ENCODE results near the gene NDUFV2.

The NDUFV2 gene

DNA sequence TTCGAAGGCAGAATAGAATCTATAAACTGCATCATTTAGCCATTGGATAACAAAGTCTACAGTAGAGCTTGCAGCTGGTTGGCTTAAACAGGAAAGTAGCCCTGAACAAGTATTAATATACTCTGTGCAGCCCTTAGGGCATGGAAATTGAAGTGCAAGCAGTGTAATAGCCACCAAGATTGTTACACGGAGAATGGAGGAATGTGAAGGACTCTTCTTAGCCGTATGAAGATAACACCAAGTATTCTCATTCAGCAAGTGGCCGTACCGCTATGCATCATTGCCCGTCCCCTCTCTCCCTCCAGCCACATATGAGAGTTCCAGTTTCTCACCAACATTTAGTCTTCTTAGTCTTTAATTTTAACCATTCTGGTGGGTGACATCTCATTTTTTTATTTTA lies 74.5 kb downstream of the NDUFV2 start:
- Histone ChIP-seq H3K4me3 (ENCODE audit: low read length in 2 of 2) (no peak overlapping the region), H3K27me3 (ENCODE audit: control insufficient read depth in 3 of 3, insufficient read depth in 3 of 3, low read depth in 1 of 3, low read length in 3 of 3) (no peaks in the 10 kb centered on the region), H2BK12ac (ENCODE audit: low read length) (no peak overlapping the region), H3K23ac (ENCODE audit: low read depth, low read length, poor library complexity) (no peak overlapping the region), H2AK5ac (ENCODE audit: low read depth, low read length) (no peak overlapping the region), H3K9ac (ENCODE audit: low read depth, low read length, poor library complexity) (no peak overlapping the region), H2AFZ (ENCODE audit: low read length) (no peak overlapping the region), H3K36me3 (replicated peaks in 1 of 2; ENCODE audit: control insufficient read depth in 2 of 2, insufficient read depth in 2 of 2, low read length in 2 of 2) (no peaks in the 10 kb centered on the region), H3K4me1 (ENCODE audit: control insufficient read depth in 2 of 2, insufficient read depth in 1 of 2, low read depth in 1 of 2, low read length in 2 of 2) (no peaks in the 10 kb centered on the region), H4K8ac (ENCODE audit: low read depth, low read length) (no peak overlapping the region), H2BK5ac (ENCODE audit: low read length) (no peak overlapping the region), H2BK15ac (ENCODE audit: low read length) (no peak overlapping the region), H3K4me2 (ENCODE audit: insufficient read depth, low read length, poor library complexity, severe bottlenecking) (no peak overlapping the region), H2BK120ac (ENCODE audit: low read depth, low read length) (no peak overlapping the region), H3K9me3 (replicated peaks in 1 of 2; ENCODE audit: control insufficient read depth in 2 of 2, insufficient read depth in 1 of 2, low read depth in 1 of 2, low read length in 2 of 2) (no peaks in the 10 kb centered on the region), H3K4ac (ENCODE audit: low read length) (no peak overlapping the region), H3K27ac (replicated peaks; ENCODE audit: low read length) (no peak overlapping the region), H3K14ac (ENCODE audit: low read length) (no peak overlapping the region), H4K91ac (ENCODE audit: low read depth, low read length, poor library complexity) (no peak overlapping the region), H3K79me1 (ENCODE audit: low read depth, low read length) (no peaks in the 10 kb centered on the region), H3K18ac (ENCODE audit: low read length) (no peak overlapping the region)
- no CpG with 5 or more reads among the region's 6 CpGs for WGBS, 2 donors (ENCODE audit: extremely low coverage in 2 of 2, insufficient read length in 2 of 2, insufficient replicate concordance in 1 of 2)
- no peak for DNase-seq (ENCODE audit: low spot score)

DNA sequence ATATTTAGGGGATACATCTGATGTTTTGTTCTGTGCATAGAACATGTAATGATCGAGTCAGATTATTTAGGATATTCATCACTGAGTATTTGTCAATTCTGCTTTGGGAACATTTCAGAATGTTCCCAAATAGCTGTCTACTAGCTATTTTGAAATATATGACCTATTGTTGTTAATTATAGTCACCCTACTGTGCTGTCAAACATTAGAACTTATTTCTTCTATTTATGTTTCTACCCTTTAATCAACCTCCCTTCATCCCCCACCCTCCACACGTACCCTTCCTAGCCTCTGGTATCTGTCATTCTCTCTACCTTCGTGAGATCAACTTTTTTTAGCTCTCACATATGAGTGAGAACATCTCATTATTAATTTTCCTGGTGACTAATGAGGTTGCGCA lies 75.0 kb downstream of the NDUFV2 start:
- no peak for DNase-seq (ENCODE audit: low spot score)
- Histone ChIP-seq H3K79me1 (ENCODE audit: low read depth, low read length) (no peaks in the 10 kb centered on the region), H3K27ac (replicated peaks; ENCODE audit: low read length) (no peak overlapping the region), H3K36me3 (replicated peaks in 1 of 2; ENCODE audit: control insufficient read depth in 2 of 2, insufficient read depth in 2 of 2, low read length in 2 of 2) (peaks cover 0 to 4% of the 10 kb centered on the region in 2 donors), H3K27me3 (ENCODE audit: control insufficient read depth in 3 of 3, insufficient read depth in 3 of 3, low read depth in 1 of 3, low read length in 3 of 3) (no peaks in the 10 kb centered on the region), H3K9ac (ENCODE audit: low read depth, low read length, poor library complexity) (no peak overlapping the region), H3K4me3 (ENCODE audit: low read length in 2 of 2) (no peak overlapping the region), H3K9me3 (replicated peaks in 1 of 2; ENCODE audit: control insufficient read depth in 2 of 2, insufficient read depth in 1 of 2, low read depth in 1 of 2, low read length in 2 of 2) (no peaks in the 10 kb centered on the region), H3K14ac (ENCODE audit: low read length) (no peak overlapping the region), H2BK15ac (ENCODE audit: low read length) (no peak overlapping the region), H4K91ac (ENCODE audit: low read depth, low read length, poor library complexity) (no peak overlapping the region), H2BK120ac (ENCODE audit: low read depth, low read length) (no peak overlapping the region), H2AFZ (ENCODE audit: low read length) (no peak overlapping the region), H4K8ac (ENCODE audit: low read depth, low read length) (no peak overlapping the region), H3K4me2 (ENCODE audit: insufficient read depth, low read length, poor library complexity, severe bottlenecking) (no peak overlapping the region), H3K4ac (ENCODE audit: low read length) (no peak overlapping the region), H2BK5ac (ENCODE audit: low read length) (no peak overlapping the region), H2BK12ac (ENCODE audit: low read length) (no peak overlapping the region), H3K18ac (ENCODE audit: low read length) (no peak overlapping the region), H3K4me1 (ENCODE audit: control insufficient read depth in 2 of 2, insufficient read depth in 1 of 2, low read depth in 1 of 2, low read length in 2 of 2) (no peaks in the 10 kb centered on the region), H3K23ac (ENCODE audit: low read depth, low read length, poor library complexity) (no peak overlapping the region), H2AK5ac (ENCODE audit: low read depth, low read length) (no peak overlapping the region)
- 100% methylated on average over 1 of the region's 4 CpGs; no CpG with 5 or more reads in 1 of the 2 donors for WGBS, 2 donors (ENCODE audit: extremely low coverage in 2 of 2, insufficient read length in 2 of 2, insufficient replicate concordance in 1 of 2)

DNA sequence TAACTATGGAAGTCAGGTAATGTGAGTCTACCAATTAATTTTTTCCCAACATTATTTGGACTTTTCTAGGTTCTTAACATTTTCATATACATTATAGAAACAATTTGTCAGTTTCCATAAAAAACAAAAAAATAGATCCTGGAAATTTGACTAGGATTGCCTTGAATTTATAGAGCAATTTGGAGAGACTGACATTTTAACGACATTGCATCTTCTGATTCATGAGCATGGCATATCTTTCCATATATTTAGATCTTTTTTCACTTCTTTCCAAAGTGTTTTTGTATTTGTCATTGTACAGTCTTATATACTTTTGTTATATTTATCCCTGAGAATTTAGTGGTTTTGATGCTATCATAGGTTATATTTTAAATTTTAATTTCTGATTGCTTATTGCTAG lies 76.1 kb downstream of the NDUFV2 start:
- Histone ChIP-seq H2BK12ac (ENCODE audit: low read length) (no peak overlapping the region), H2BK15ac (ENCODE audit: low read length) (no peak overlapping the region), H3K9ac (ENCODE audit: low read depth, low read length, poor library complexity) (no peak overlapping the region), H3K4me1 (ENCODE audit: control insufficient read depth in 2 of 2, insufficient read depth in 1 of 2, low read depth in 1 of 2, low read length in 2 of 2) (no peaks in the 10 kb centered on the region), H3K4me3 (ENCODE audit: low read length in 2 of 2) (no peak overlapping the region), H4K8ac (ENCODE audit: low read depth, low read length) (no peak overlapping the region), H2AFZ (ENCODE audit: low read length) (no peak overlapping the region), H3K9me3 (replicated peaks in 1 of 2; ENCODE audit: control insufficient read depth in 2 of 2, insufficient read depth in 1 of 2, low read depth in 1 of 2, low read length in 2 of 2) (no peaks in the 10 kb centered on the region), H3K4ac (ENCODE audit: low read length) (no peak overlapping the region), H3K27ac (replicated peaks; ENCODE audit: low read length) (no peak overlapping the region), H3K79me1 (ENCODE audit: low read depth, low read length) (no peaks in the 10 kb centered on the region), H2BK5ac (ENCODE audit: low read length) (no peak overlapping the region), H4K91ac (ENCODE audit: low read depth, low read length, poor library complexity) (no peak overlapping the region), H3K36me3 (replicated peaks in 1 of 2; ENCODE audit: control insufficient read depth in 2 of 2, insufficient read depth in 2 of 2, low read length in 2 of 2) (peaks cover 0 to 6% of the 10 kb centered on the region in 2 donors), H2AK5ac (ENCODE audit: low read depth, low read length) (no peak overlapping the region), H3K14ac (ENCODE audit: low read length) (no peak overlapping the region), H3K23ac (ENCODE audit: low read depth, low read length, poor library complexity) (no peak overlapping the region), H2BK120ac (ENCODE audit: low read depth, low read length) (no peak overlapping the region), H3K4me2 (ENCODE audit: insufficient read depth, low read length, poor library complexity, severe bottlenecking) (no peak overlapping the region), H3K27me3 (ENCODE audit: control insufficient read depth in 3 of 3, insufficient read depth in 3 of 3, low read depth in 1 of 3, low read length in 3 of 3) (no peaks in the 10 kb centered on the region), H3K18ac (ENCODE audit: low read length) (no peak overlapping the region)
- no peak for DNase-seq (ENCODE audit: low spot score)
- no CpG with 5 or more reads among the region's 1 CpG for WGBS, 2 donors (ENCODE audit: extremely low coverage in 2 of 2, insufficient read length in 2 of 2, insufficient replicate concordance in 1 of 2)

DNA sequence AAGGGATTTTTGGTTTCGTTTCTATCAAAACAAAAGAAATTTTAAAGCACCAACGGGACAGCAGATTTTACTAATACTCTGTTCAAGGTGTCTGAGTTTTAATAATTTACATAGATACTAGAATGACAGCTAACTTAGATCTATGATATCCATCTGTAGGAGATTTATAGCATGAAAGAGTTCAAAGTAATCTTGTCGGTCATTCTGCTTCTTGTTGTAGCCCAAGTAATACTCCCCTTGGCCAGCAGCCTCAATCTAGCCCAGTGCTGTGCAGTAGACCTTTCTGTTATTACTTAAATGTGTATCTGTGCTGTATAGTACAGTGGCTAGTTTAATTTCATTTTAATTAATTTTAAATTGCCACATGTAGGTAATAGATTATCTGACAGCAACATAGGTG lies 78.8 kb downstream of the NDUFV2 start:
- Histone ChIP-seq H3K79me1 (ENCODE audit: low read depth, low read length) (no peaks in the 10 kb centered on the region), H2BK5ac (ENCODE audit: low read length) (no peak overlapping the region), H3K9ac (ENCODE audit: low read depth, low read length, poor library complexity) (no peak overlapping the region), H3K36me3 (replicated peaks in 1 of 2; ENCODE audit: control insufficient read depth in 2 of 2, insufficient read depth in 2 of 2, low read length in 2 of 2) (peaks cover 0 to 22% of the 10 kb centered on the region in 2 donors), H3K23ac (ENCODE audit: low read depth, low read length, poor library complexity) (no peak overlapping the region), H2AFZ (ENCODE audit: low read length) (no peak overlapping the region), H3K18ac (ENCODE audit: low read length) (no peak overlapping the region), H3K4ac (ENCODE audit: low read length) (no peak overlapping the region), H2BK15ac (ENCODE audit: low read length) (no peak overlapping the region), H3K4me2 (ENCODE audit: insufficient read depth, low read length, poor library complexity, severe bottlenecking) (no peak overlapping the region), H3K27ac (replicated peaks; ENCODE audit: low read length) (no peak overlapping the region), H3K4me3 (ENCODE audit: low read length in 2 of 2) (no peak overlapping the region), H2AK5ac (ENCODE audit: low read depth, low read length) (no peak overlapping the region), H2BK120ac (ENCODE audit: low read depth, low read length) (no peak overlapping the region), H3K27me3 (ENCODE audit: control insufficient read depth in 3 of 3, insufficient read depth in 3 of 3, low read depth in 1 of 3, low read length in 3 of 3) (no peaks in the 10 kb centered on the region), H4K91ac (ENCODE audit: low read depth, low read length, poor library complexity) (no peak overlapping the region), H3K4me1 (ENCODE audit: control insufficient read depth in 2 of 2, insufficient read depth in 1 of 2, low read depth in 1 of 2, low read length in 2 of 2) (no peaks in the 10 kb centered on the region), H2BK12ac (ENCODE audit: low read length) (no peak overlapping the region), H3K9me3 (replicated peaks in 1 of 2; ENCODE audit: control insufficient read depth in 2 of 2, insufficient read depth in 1 of 2, low read depth in 1 of 2, low read length in 2 of 2) (no peaks in the 10 kb centered on the region), H4K8ac (ENCODE audit: low read depth, low read length) (no peak overlapping the region), H3K14ac (ENCODE audit: low read length) (no peak overlapping the region)
- DNase-seq (ENCODE audit: low spot score) = no peak
- no CpG with 5 or more reads among the region's 3 CpGs for WGBS, 2 donors (ENCODE audit: extremely low coverage in 2 of 2, insufficient read length in 2 of 2, insufficient replicate concordance in 1 of 2)

All from neuronal stem cell (in vitro differentiated cells).